Uterus (tissue), 2 donors: Measurements from ENCODE around the gene LIMS2.

ENCODE experiments used
- POLR2A ChIP-seq, 2 donors: fragments of 450-650 bp; IDR thresholded peaks; one replicate each; pipeline ENCODE4 v1.6.1; 2016; ENCODE audit warnings: antibody characterized with exemption in 2 of 2, mild to moderate bottlenecking in 1 of 2, moderate library complexity in 1 of 2
- TF ChIP-seq, protein P1 (sequence below), 4 experiments: fragments of 200-600 bp in 2 of 4; fragments of 450-650 bp in 2 of 4; sonication (generic) in 2 of 4; IDR thresholded peaks; one replicate each; pipeline ENCODE4 v1.5.1; 2016 to 2019; ENCODE audit warnings: antibody characterized with exemption in 4 of 4, mild to moderate bottlenecking in 2 of 4, moderate library complexity in 1 of 4

DNA sequence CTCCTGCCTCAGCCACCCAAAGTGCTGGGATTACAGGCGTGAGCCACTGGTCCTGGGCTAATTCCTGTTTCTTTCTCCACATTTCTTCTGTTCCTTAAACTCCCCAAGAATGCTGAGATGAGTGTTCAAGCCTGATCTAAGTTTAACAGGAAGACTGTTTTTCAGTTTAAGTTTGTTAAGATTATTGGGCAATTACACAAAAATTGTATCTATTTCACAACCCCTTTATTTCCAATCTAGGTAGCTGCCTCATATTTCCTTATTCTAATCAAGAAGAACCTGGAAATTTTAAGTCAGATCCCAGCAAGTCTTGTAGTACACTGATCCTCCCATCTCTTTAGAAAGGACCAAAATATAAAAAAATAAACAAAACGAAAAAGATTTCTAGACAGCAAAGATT lies 37.7 kb upstream of the LIMS2 start:
- TF ChIP-seq, protein P1, sequence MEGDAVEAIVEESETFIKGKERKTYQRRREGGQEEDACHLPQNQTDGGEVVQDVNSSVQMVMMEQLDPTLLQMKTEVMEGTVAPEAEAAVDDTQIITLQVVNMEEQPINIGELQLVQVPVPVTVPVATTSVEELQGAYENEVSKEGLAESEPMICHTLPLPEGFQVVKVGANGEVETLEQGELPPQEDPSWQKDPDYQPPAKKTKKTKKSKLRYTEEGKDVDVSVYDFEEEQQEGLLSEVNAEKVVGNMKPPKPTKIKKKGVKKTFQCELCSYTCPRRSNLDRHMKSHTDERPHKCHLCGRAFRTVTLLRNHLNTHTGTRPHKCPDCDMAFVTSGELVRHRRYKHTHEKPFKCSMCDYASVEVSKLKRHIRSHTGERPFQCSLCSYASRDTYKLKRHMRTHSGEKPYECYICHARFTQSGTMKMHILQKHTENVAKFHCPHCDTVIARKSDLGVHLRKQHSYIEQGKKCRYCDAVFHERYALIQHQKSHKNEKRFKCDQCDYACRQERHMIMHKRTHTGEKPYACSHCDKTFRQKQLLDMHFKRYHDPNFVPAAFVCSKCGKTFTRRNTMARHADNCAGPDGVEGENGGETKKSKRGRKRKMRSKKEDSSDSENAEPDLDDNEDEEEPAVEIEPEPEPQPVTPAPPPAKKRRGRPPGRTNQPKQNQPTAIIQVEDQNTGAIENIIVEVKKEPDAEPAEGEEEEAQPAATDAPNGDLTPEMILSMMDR (IDR thresholded peaks at IDR 0.05), result no peak
- TF ChIP-seq POLR2A (IDR thresholded peaks at IDR 0.05), result no peak
